Measurements from ENCODE around the gene KCND2.

KCND2 gene

DNA sequence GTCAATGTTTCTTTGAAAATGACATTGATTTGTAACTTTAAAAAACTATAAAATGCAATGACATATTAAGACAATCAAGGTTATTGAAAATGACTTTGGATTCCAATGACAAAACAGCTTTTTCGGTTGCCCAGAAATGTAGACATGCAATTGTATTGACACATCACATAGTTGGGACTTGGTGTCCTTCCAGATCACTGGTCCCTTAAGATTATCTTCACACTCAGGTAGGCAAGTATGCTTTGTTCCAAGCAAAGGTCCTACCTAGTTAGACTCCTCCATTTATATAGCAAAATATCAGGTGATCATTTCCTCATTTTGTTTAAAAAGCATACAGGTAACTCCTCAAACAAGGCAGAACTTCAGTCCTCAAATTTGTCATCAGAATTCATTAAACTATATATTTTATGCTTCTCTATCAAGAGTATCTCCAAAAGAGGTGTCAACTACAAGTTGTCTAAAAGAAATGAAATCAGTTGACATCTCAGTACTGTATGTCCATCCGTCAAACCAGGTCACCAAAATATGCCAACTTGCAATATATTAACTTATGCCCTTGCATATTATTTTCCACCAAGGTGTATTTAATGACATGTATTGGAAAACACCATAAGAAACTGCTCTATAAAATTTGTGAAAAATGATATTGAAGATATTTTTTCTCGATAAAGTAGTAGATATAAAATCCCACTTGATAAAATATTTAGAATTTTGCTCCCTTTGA, 520.4 kb downstream of the KCND2 start:
- in situ Hi-C loops (cut with HindIII; ENCODE audit: low sequenced_read_pairs): no loop called here
- H3K4me3 ChIP-seq (ENCODE audit: low read depth, low read length): no peak overlapping the region
- DNase-seq (ENCODE audit: low read depth, low spot score): no peak
- TF ChIP-seq, protein P1, sequence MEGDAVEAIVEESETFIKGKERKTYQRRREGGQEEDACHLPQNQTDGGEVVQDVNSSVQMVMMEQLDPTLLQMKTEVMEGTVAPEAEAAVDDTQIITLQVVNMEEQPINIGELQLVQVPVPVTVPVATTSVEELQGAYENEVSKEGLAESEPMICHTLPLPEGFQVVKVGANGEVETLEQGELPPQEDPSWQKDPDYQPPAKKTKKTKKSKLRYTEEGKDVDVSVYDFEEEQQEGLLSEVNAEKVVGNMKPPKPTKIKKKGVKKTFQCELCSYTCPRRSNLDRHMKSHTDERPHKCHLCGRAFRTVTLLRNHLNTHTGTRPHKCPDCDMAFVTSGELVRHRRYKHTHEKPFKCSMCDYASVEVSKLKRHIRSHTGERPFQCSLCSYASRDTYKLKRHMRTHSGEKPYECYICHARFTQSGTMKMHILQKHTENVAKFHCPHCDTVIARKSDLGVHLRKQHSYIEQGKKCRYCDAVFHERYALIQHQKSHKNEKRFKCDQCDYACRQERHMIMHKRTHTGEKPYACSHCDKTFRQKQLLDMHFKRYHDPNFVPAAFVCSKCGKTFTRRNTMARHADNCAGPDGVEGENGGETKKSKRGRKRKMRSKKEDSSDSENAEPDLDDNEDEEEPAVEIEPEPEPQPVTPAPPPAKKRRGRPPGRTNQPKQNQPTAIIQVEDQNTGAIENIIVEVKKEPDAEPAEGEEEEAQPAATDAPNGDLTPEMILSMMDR (IDR thresholded peaks at IDR 0.05; ENCODE audit: low read depth, low read length): no peak

DNA sequence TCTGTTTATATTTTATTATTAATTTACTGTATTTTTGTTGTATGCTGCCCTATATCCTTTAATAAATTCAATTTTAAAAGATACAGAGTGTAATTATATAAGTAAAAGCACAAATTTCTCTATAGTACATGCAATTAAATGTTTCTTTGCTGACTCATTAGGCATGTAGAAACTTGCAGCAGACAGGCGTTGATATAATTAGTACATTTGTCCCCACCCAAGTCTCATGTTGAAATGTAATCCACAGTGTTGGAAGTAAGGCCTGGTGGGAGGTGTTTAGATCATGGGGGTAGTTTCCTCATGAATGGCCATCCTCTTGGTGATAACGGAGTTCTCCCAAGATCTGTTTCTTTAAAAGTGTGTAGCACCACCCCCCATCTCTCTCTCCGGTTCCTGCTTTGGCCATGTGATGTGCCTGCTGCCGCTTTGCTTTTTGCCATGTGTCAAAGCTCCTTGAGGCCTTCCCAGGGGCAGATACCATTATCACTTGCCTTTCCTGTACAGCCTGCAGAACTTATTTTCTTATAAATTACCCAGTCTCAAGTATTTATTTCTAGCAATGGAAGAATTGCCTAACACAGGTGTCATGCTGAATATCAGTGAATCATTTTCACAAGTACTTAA, 521.2 kb downstream of the KCND2 start:
- in situ Hi-C loops (cut with HindIII; ENCODE audit: low sequenced_read_pairs): no loop called here
- TF ChIP-seq, protein P1 (IDR thresholded peaks at IDR 0.05; ENCODE audit: low read depth, low read length): no peak
- no peak overlapping the region for H3K4me3 ChIP-seq (ENCODE audit: low read depth, low read length)
- no peak for DNase-seq (ENCODE audit: low read depth, low spot score)

DNA sequence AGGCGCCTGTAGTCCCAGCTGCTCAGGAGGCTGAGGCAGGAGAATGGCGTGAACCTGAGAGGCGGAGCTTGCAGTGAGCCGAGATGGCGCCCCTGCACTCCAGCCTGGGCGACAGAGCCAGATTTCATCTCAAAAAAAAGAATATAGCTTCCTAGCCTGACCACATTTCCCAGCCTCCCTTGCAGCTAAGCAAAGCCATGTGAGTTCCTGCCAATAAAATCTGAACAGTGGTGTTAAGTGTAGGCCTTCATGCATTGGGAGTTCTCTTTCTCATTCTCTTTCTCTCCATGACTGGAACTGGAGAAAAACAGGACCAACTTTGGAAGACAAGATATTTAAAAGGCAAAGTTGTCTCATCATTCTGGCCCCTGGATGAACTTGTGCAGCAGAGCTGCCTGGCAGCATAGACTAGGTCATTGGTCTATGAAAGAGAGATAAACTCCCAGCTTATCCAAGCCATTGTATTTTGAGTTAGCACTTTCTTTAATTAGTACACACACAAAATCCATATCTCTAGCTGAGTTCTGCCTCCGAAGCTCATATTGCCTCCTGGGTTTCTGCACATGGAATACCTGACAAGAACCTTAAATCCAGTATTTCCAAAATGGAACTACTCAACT, 524.2 kb downstream of the KCND2 start:
- no peak overlapping the region for H3K4me3 ChIP-seq (ENCODE audit: low read depth, low read length)
- TF ChIP-seq, protein P1 (IDR thresholded peaks at IDR 0.05; ENCODE audit: low read depth, low read length): no peak
- no peak for DNase-seq (ENCODE audit: low read depth, low spot score)
- in situ Hi-C loops (cut with HindIII; ENCODE audit: low sequenced_read_pairs): no loop called here

DNA sequence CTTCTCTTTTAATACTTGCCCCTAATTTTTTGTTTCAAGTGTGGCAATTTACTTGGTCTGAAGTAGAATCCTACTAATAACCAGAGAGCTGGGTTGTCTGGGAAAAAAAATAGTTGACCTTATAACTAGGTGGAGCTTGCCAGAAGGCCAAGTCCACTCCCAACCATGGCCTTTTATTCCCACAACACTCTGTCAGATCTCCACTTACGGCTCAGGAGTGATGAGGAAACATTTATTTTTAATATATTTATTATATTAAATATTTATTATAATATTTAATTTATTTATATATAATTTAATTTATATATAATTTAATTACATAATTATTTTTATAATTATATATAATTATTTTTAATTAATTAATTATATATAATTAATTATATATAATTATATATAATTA, 526.2 kb downstream of the KCND2 start:
- no peak for DNase-seq (ENCODE audit: low read depth, low spot score)

More for the DNA sequence above, 526.2 kb downstream of the KCND2 start:
- TF ChIP-seq, protein P1 (IDR thresholded peaks at IDR 0.05; ENCODE audit: low read depth, low read length): no peak
- in situ Hi-C loops (cut with HindIII; ENCODE audit: low sequenced_read_pairs): no loop called here
- H3K4me3 ChIP-seq (ENCODE audit: low read depth, low read length): no peak overlapping the region

Data from astrocyte of the spinal cord (primary cell).